ENCODE data around the gene CILP.

- TF ChIP-seq REST (IDR thresholded peaks at IDR 0.05; ENCODE audit: insufficient read depth in 1 of 2, low read depth in 2 of 2, low read length in 2 of 2) (no peak), POLR2AphosphoS5 (IDR thresholded peaks at IDR 0.05; ENCODE audit: low read depth, low read length) (no peak), TAF1 (IDR thresholded peaks at IDR 0.05; ENCODE audit: borderline replicate concordance, insufficient read depth, low read length) (no peak)
These were observed 39.8 kb downstream of the CILP start for GRCh38 chr15:65171428-65171827.
